HCT116 (cell line): ENCODE measurements around the gene CDKAL1. TPM values are rescaled to one million over a fixed set of nuclear protein-coding genes. Genes with fewer than 3 reads are reported as not detected.
"Not testable (repeated sequence)": the region's sequence is repeated elsewhere in the genome, so short reads cannot be mapped to it uniquely, and the experiment has no call there.

Experiments used
- ATAC-seq: fragments of 200-7000 bp; cut with Tn5 transposase; 2 replicates; pipeline ENCODE4 v1.9.1; 2020; ENCODE audit warnings: mild to moderate bottlenecking, moderate library complexity
- BruUV-seq: library from RNA; stranded (reverse); fragments of 400-500 nt; replicated peaks from 2 replicates; lab custom pipeline; 2021; lab: Mats Ljungman, UMichigan
- CTCF ChIA-PET: fragments of 300-600 bp; sonication (Branson Sonifier 250); formaldehyde crosslinking; loops from one replicate; lab custom pipeline; 2021; ENCODE audit warnings: antibody characterized with exemption; lab: Charles Lee
- POLR2A ChIA-PET: fragments of 300-600, 350-600 bp; sonication (Branson Sonifier 250); formaldehyde crosslinking; loops from one replicate; lab custom pipeline; 2021; ENCODE audit warnings: antibody characterized with exemption; lab: Charles Lee
- RAD21 ChIA-PET, 2 experiments: fragments of 300-600 bp; sonication (Branson Sonifier 250); formaldehyde crosslinking; loops; one replicate each; lab custom pipeline; 2023; ENCODE audit warnings: low total read pairs in 2 of 2; ENCODE audit not compliant: uncharacterized antibody in 2 of 2, unreplicated experiment in 2 of 2, low non-redundant PET in 1 of 2; lab: Charles Lee
- DNase-seq: peaks from one replicate; pipeline ENCODE4 v3.0.0-alpha.2; 2010; ENCODE audit warnings: low read depth, low spot score
- H2AFZ ChIP-seq: fragments of 200-600 bp; shearing (Covaris generic), sonication (generic); 2 replicates; pipeline ENCODE4 v1.6.1; 2017; ENCODE audit warnings: low read depth, mixed run types, mixed read lengths, antibody characterized with exemption, low read length; ENCODE audit not compliant: poor library complexity, severe bottlenecking
- H3K27ac ChIP-seq: 2 replicates; pipeline ENCODE4 v1.5.1; 2012; ENCODE audit warnings: low read depth, low read length
- H3K27me3 ChIP-seq: fragments of 200-600 bp; sonication (generic); 2 replicates; pipeline ENCODE4 v1.6.1; 2016; ENCODE audit warnings: mixed run types, low read length, mixed read lengths; ENCODE audit not compliant: insufficient read depth
- H3K36me3 ChIP-seq, 2 experiments: fragments of 200-500 bp in 1 of 2; fragments of 200-600 bp in 1 of 2; sonication (Bioruptor generic) in 1 of 2; sonication (generic) in 1 of 2; 2 replicates each; pipeline versions ENCODE4 v1.5.1 to v1.6.1; 2014 to 2016; ENCODE audit warnings: low read length in 2 of 2, inconsistent platforms in 1 of 2, mixed read lengths in 1 of 2, mixed run types in 1 of 2; ENCODE audit not compliant: insufficient read depth in 2 of 2, control insufficient read depth in 1 of 2
- H3K4me1 ChIP-seq, 2 experiments: fragments of 200-600 bp in 1 of 2; sonication (generic) in 1 of 2; 2 replicates each; pipeline versions ENCODE4 v1.5.1 to v1.6.1; 2012 to 2017; ENCODE audit warnings: low read length in 2 of 2, inconsistent platforms in 1 of 2, mild to moderate bottlenecking in 1 of 2, mixed read lengths in 1 of 2, mixed run types in 1 of 2, moderate library complexity in 1 of 2; ENCODE audit not compliant: insufficient read depth in 2 of 2, control insufficient read depth in 1 of 2
- H3K4me2 ChIP-seq: fragments of 200-600 bp; sonication (generic); 2 replicates; pipeline ENCODE4 v1.6.1; 2017; ENCODE audit warnings: mixed run types, low read length, mixed read lengths
- H3K4me3 ChIP-seq, 2 experiments: fragments of 200-600 bp in 1 of 2; sonication (generic) in 1 of 2; replicated peaks in 1 of 2; 2 replicates each; pipeline ENCODE4 v1.5.1; 2011 to 2016; ENCODE audit warnings: low read length in 2 of 2, control low read depth in 1 of 2, low read depth in 1 of 2, mild to moderate bottlenecking in 1 of 2, mixed read lengths in 1 of 2, mixed run types in 1 of 2
- H3K79me2 ChIP-seq: fragments of 200-600 bp; sonication (generic); 2 replicates; pipeline ENCODE4 v1.6.1; 2017; ENCODE audit warnings: mild to moderate bottlenecking, mixed run types, low read length, moderate library complexity, mixed read lengths; ENCODE audit not compliant: insufficient read depth
- H3K9ac ChIP-seq: fragments of 200-600 bp; sonication (generic); 2 replicates; pipeline ENCODE4 v1.6.1; 2016; ENCODE audit warnings: low read length, mixed read lengths
- H3K9me2 ChIP-seq: fragments of 200-600 bp; sonication (generic), shearing (Covaris generic); 2 replicates; pipeline ENCODE4 v1.6.1; 2017; ENCODE audit warnings: mixed run types, mild to moderate bottlenecking, moderate library complexity; ENCODE audit not compliant: insufficient read depth
- H3K9me3 ChIP-seq, 2 experiments: fragments of 200-500 bp in 1 of 2; fragments of 200-600 bp in 1 of 2; sonication (Bioruptor generic) in 1 of 2; sonication (generic) in 1 of 2; 2 replicates each; pipeline ENCODE4 v1.6.1; 2014 to 2017; ENCODE audit warnings: low read length in 2 of 2, mixed read lengths in 2 of 2, inconsistent platforms in 1 of 2, low read depth in 1 of 2, mild to moderate bottlenecking in 1 of 2, mixed run types in 1 of 2, moderate library complexity in 1 of 2; ENCODE audit not compliant: control insufficient read depth in 1 of 2, insufficient read depth in 1 of 2
- H4K20me1 ChIP-seq: fragments of 200-600 bp; sonication (generic), shearing (Covaris generic); 2 replicates; pipeline ENCODE4 v1.6.1; 2017; ENCODE audit warnings: mixed run types, mild to moderate bottlenecking, moderate library complexity; ENCODE audit not compliant: insufficient read depth
- ATF3 ChIP-seq: IDR thresholded peaks from 2 replicates; pipeline ENCODE4 v1.6.1; 2012
- CBX3 ChIP-seq: IDR thresholded peaks from 2 replicates; pipeline ENCODE4 v1.6.1; 2012; ENCODE audit warnings: low read depth
- CTCF ChIP-seq, 3 experiments: fragments of 200-600 bp in 1 of 3; sonication (generic) in 1 of 3; IDR thresholded peaks in 2 of 3; conservative IDR thresholded peaks in 1 of 3; 2 replicates each; pipeline ENCODE4 v1.5.1; 2012 to 2017; ENCODE audit warnings: low read depth in 2 of 3, low read length in 2 of 3, antibody characterized with exemption in 1 of 3, borderline replicate concordance in 1 of 3, control low read depth in 1 of 3, mild to moderate bottlenecking in 1 of 3, mixed read lengths in 1 of 3, mixed run types in 1 of 3, moderate library complexity in 1 of 3; ENCODE audit not compliant: insufficient read depth in 1 of 3
- EGR1 ChIP-seq: IDR thresholded peaks from 2 replicates; pipeline ENCODE4 v1.6.1; 2012; ENCODE audit warnings: low read depth
- ELF1 ChIP-seq: IDR thresholded peaks from 2 replicates; pipeline ENCODE4 v1.6.1; 2012; ENCODE audit warnings: low read depth, borderline replicate concordance
- EZH2 ChIP-seq: fragments of 200-600 bp; sonication (generic); IDR thresholded peaks from 2 replicates; pipeline ENCODE4 v1.6.1; 2017; ENCODE audit warnings: antibody characterized with exemption, mixed run types
- EZH2phosphoT487 ChIP-seq: fragments of 200-600 bp; IDR thresholded peaks from 2 replicates; pipeline ENCODE4 v1.6.1; 2018; ENCODE audit warnings: antibody characterized with exemption, borderline replicate concordance
- JUND ChIP-seq: IDR thresholded peaks from 2 replicates; pipeline ENCODE4 v1.6.1; 2012
- MAX ChIP-seq: IDR thresholded peaks from 2 replicates; pipeline ENCODE4 v1.6.1; 2012
- POLR2A ChIP-seq: IDR thresholded peaks from 2 replicates; pipeline ENCODE4 v1.7.0; 2011; ENCODE audit warnings: borderline replicate concordance; ENCODE audit not compliant: insufficient read depth, insufficient read length; ENCODE audit errors: extremely low read depth
- POLR2AphosphoS5 ChIP-seq: IDR thresholded peaks from 2 replicates; pipeline ENCODE4 v1.6.1; 2011; ENCODE audit warnings: mild to moderate bottlenecking, low read depth, low read length, moderate library complexity
- RAD21 ChIP-seq: IDR thresholded peaks from 2 replicates; pipeline ENCODE4 v1.6.1; 2012; ENCODE audit warnings: low read depth, mild to moderate bottlenecking
- SIN3A ChIP-seq: IDR thresholded peaks from 2 replicates; pipeline ENCODE4 v1.6.1; 2012; ENCODE audit warnings: low read depth
- TCF7L2 ChIP-seq: IDR thresholded peaks from 2 replicates; pipeline ENCODE4 v1.7.0; 2011; ENCODE audit warnings: borderline replicate concordance, inconsistent platforms; ENCODE audit not compliant: insufficient read depth, insufficient read length; ENCODE audit errors: extremely low read depth
- YY1 ChIP-seq: IDR thresholded peaks from 2 replicates; pipeline ENCODE4 v1.6.1; 2011; ENCODE audit warnings: low read length, low read depth, moderate library complexity, mild to moderate bottlenecking; ENCODE audit not compliant: insufficient replicate concordance; ENCODE audit errors: extremely low read depth
- ZFX ChIP-seq: fragments of 450-650 bp; IDR thresholded peaks from 2 replicates; pipeline ENCODE4 v1.6.1; 2017
- intact Hi-C: fragments of 100-400 bp; cut with micrococcal nuclease; formaldehyde crosslinking; loops from 2 replicates; pipeline ENCODE4 v1.10.0; 2022
- total RNA-seq: library from RNA; stranded (reverse); gene quantifications from one replicate; pipeline ENCODE4 v1.2.1, GENCODE V29; 2021; ENCODE audit not compliant: unreplicated experiment

The CDKAL1 gene
- total RNA-seq, 1 experiment from 2014 or later = 14.9 TPM

GRCh38 chr6:20548264-20548663, 14.0 kb downstream of the CDKAL1 start (continued):
- no peak for TF ChIP-seq CTCF (IDR thresholded peaks at IDR 0.05 in 2 of 3, conservative IDR thresholded peaks at IDR 0.05 in 1 of 3; ENCODE audit: borderline replicate concordance in 1 of 3, insufficient read depth in 1 of 3, low read depth in 2 of 3, low read length in 2 of 3)
- TF ChIP-seq ELF1 = no peak
- TF ChIP-seq CBX3 = no peak
- no peak for TF ChIP-seq JUND
- no peak for TF ChIP-seq ZFX
- no peak for TF ChIP-seq POLR2AphosphoS5
- no peak for TF ChIP-seq EGR1

GRCh38 chr6:20549398-20549797, 15.1 kb downstream of the CDKAL1 start:
- H3K9ac ChIP-seq, H3K9me3 ChIP-seq, H3K27me3 ChIP-seq, RAD21 ChIA-PET, H4K20me1 ChIP-seq, H3K79me2 ChIP-seq, H3K27ac ChIP-seq, intact Hi-C loops, H3K4me1 ChIP-seq, POLR2A ChIA-PET, H2AFZ ChIP-seq, DNase-seq, ATAC-seq, H3K9me2 ChIP-seq, H3K4me3 ChIP-seq, BruUV-seq, H3K36me3 ChIP-seq, H3K4me2 ChIP-seq: not testable (repeated sequence)
- CTCF ChIA-PET = interaction anchor here (1.7 to 6.5 kb wide), 3 partner anchors 15 to 36 kb away, joined by 4 to 57 read pairs (median 10); no protein-coding TSS in a partner anchor

GRCh38 chr6:20554326-20554725, 20.1 kb downstream of the CDKAL1 start:
- ATAC-seq = no peak
- TF ChIP-seq POLR2A (no peak), MAX (no peak), ATF3 (no peak), EZH2phosphoT487 (no peak), SIN3A (no peak), YY1 (no peak), EGR1 (no peak), CBX3 (no peak), RAD21 (no peak), TCF7L2 (no peak), EZH2 (no peak), JUND (no peak)
- no peaks in the 10 kb centered on the region for H3K27me3 ChIP-seq
- H3K9me2 ChIP-seq = no peaks in the 10 kb centered on the region
- no peak for DNase-seq
- ChIA-PET POLR2A (no interaction called here), RAD21 (no interaction called here), CTCF (interaction anchor here (0.8 to 2.2 kb wide), 2 partner anchors 10 to 1034 kb away, joined by 3 to 8 read pairs; no protein-coding TSS in a partner anchor)
- H3K9ac ChIP-seq = no peak overlapping the region
- H3K9me3 ChIP-seq = no peaks in the 10 kb centered on the region
- no TSS peak for BruUV-seq
- H3K36me3 ChIP-seq = 0 out of 4 replicates have a peak, but pooled peaks cover under 1 to 4% of the 10 kb centered on the region in 2 experiments
- no peaks in the 10 kb centered on the region for H3K4me1 ChIP-seq
- no peak overlapping the region for H3K4me2 ChIP-seq
- peaks cover 4% of the 10 kb centered on the region; the same call in 1 of the 2 replicates for H3K79me2 ChIP-seq
- no peak overlapping the region for H3K4me3 ChIP-seq
- no peaks in the 10 kb centered on the region for H4K20me1 ChIP-seq
- H2AFZ ChIP-seq = no peak overlapping the region
- intact Hi-C loops = no loop called here
- H3K27ac ChIP-seq = no peak overlapping the region
